Measurements from ENCODE around the gene ABHD14A. TPM values are rescaled to one million over a fixed set of nuclear protein-coding genes. Genes with fewer than 3 reads are reported as not detected.

Gene ABHD14A
- polyA plus RNA-seq, 1 donor (not counting 4 experiments of a cell fraction or from before 2014, with no cell fraction given): 6.9 TPM

GRCh38 chr3:51977446-51978142 lies 2.7 kb downstream of the ABHD14A start:
- Histone ChIP-seq H3K4me1 (ENCODE audit: control insufficient read depth, extremely low read depth, insufficient read depth, low read length) (peaks cover 37% of the 10 kb centered on the region), H3K9me3 (ENCODE audit: control insufficient read depth, low read depth, low read length) (no peaks in the 10 kb centered on the region), H3K27ac (ENCODE audit: control insufficient read depth, insufficient read depth, low read length) (peak overlapping the region; percentile 22), H3K4me3 (ENCODE audit: control insufficient read depth in 2 of 3, extremely low read depth in 1 of 3, insufficient read depth in 2 of 3, low read depth in 1 of 3, low read length in 3 of 3) (no peak overlapping the region), H3K36me3 (ENCODE audit: control insufficient read depth in 2 of 2, extremely low read depth in 1 of 2, insufficient read depth in 2 of 2, low read length in 2 of 2) (no peaks in the 10 kb centered on the region), H2AFZ (ENCODE audit: control insufficient read depth, low read length) (peak overlapping the region; percentile 49), H3K9ac (ENCODE audit: control insufficient read depth, extremely low read depth, insufficient read depth, low read length) (peak overlapping the region; percentile 33), H3K4me2 (ENCODE audit: control insufficient read depth, extremely low read depth, insufficient read depth, low read depth, low read length) (peak overlapping the region; percentile 39), H3K79me2 (ENCODE audit: control insufficient read depth, insufficient read depth, low read length) (peaks cover 4% of the 10 kb centered on the region), H3K9me1 (ENCODE audit: control insufficient read depth, extremely low read depth, insufficient read depth, low read length) (no peaks in the 10 kb centered on the region), H4K20me1 (ENCODE audit: control insufficient read depth, extremely low read depth, insufficient read depth, low read length) (no peaks in the 10 kb centered on the region), H3K27me3 (ENCODE audit: control insufficient read depth, extremely low read depth, insufficient read depth, low read length) (no peaks in the 10 kb centered on the region)
- FAIRE-seq: peak; percentile 95
- DNase-seq (ENCODE audit: low read depth, low spot score): peak; percentile 44
- TF ChIP-seq EZH2 (IDR thresholded peaks at IDR 0.05; ENCODE audit: low read length): no peak
- no peak for TF ChIP-seq CTCF (optimal IDR thresholded peaks at IDR 0.05 in 1 of 3, IDR thresholded peaks at IDR 0.05 in 1 of 3, conservative IDR thresholded peaks at IDR 0.05 in 1 of 3; ENCODE audit: extremely low read depth in 1 of 3, insufficient read depth in 2 of 3, low read length in 3 of 3)
- dilution Hi-C loops (cut with MboI; ENCODE audit: extremely low pct_ligation_motif_present, low sequenced_read_pairs): no loop called here

GRCh38 chr3:51978143-51978502 lies 3.3 kb downstream of the ABHD14A start:
- dilution Hi-C loops (cut with MboI; ENCODE audit: extremely low pct_ligation_motif_present, low sequenced_read_pairs): no loop called here
- no peak for FAIRE-seq

More at GRCh38 chr3:51978143-51978502, 3.3 kb downstream of the ABHD14A start:
- peak overlapping the region; percentile 22 for H3K27ac ChIP-seq (ENCODE audit: control insufficient read depth, insufficient read depth, low read length)
- H3K36me3 ChIP-seq (ENCODE audit: control insufficient read depth in 2 of 2, extremely low read depth in 1 of 2, insufficient read depth in 2 of 2, low read length in 2 of 2): no peaks in the 10 kb centered on the region
- H3K9me3 ChIP-seq (ENCODE audit: control insufficient read depth, low read depth, low read length): no peaks in the 10 kb centered on the region
- no peaks in the 10 kb centered on the region for H4K20me1 ChIP-seq (ENCODE audit: control insufficient read depth, extremely low read depth, insufficient read depth, low read length)
- peaks cover 4% of the 10 kb centered on the region for H3K79me2 ChIP-seq (ENCODE audit: control insufficient read depth, insufficient read depth, low read length)
- H3K4me3 ChIP-seq (ENCODE audit: control insufficient read depth in 2 of 3, extremely low read depth in 1 of 3, insufficient read depth in 2 of 3, low read depth in 1 of 3, low read length in 3 of 3): no peak overlapping the region
- no peak overlapping the region for H2AFZ ChIP-seq (ENCODE audit: control insufficient read depth, low read length)
- TF ChIP-seq EZH2 (IDR thresholded peaks at IDR 0.05; ENCODE audit: low read length) (no peak), CTCF (optimal IDR thresholded peaks at IDR 0.05 in 1 of 3, IDR thresholded peaks at IDR 0.05 in 1 of 3, conservative IDR thresholded peaks at IDR 0.05 in 1 of 3; ENCODE audit: extremely low read depth in 1 of 3, insufficient read depth in 2 of 3, low read length in 3 of 3) (no peak)
- H3K27me3 ChIP-seq (ENCODE audit: control insufficient read depth, extremely low read depth, insufficient read depth, low read length): no peaks in the 10 kb centered on the region
- peak overlapping the region; percentile 33 for H3K9ac ChIP-seq (ENCODE audit: control insufficient read depth, extremely low read depth, insufficient read depth, low read length)
- H3K4me1 ChIP-seq (ENCODE audit: control insufficient read depth, extremely low read depth, insufficient read depth, low read length): peaks cover 40% of the 10 kb centered on the region
- no peak for DNase-seq (ENCODE audit: low read depth, low spot score)
- H3K4me2 ChIP-seq (ENCODE audit: control insufficient read depth, extremely low read depth, insufficient read depth, low read depth, low read length): peak overlapping the region; percentile 39
- H3K9me1 ChIP-seq (ENCODE audit: control insufficient read depth, extremely low read depth, insufficient read depth, low read length): no peaks in the 10 kb centered on the region

Measured in keratinocyte (primary cell).